SK-N-SH (cell line): ENCODE results near the gene KIF6. TPM values are rescaled to one million over a fixed set of nuclear protein-coding genes. Genes with fewer than 3 reads are reported as not detected.

ENCODE experiments used
- CTCF ChIA-PET: fragments of 300-600, 350-600 bp; formaldehyde crosslinking; extraction: SDS; loops from one replicate; lab custom pipeline; 2021; lab: Yijun Ruan, JAX
- POLR2A ChIA-PET: fragments of 350-600 bp; sonication (Branson Sonifier 250); formaldehyde crosslinking; extraction: SDS; loops from one replicate; lab custom pipeline; 2020; ENCODE audit warnings: antibody characterized with exemption, inconsistent platforms; lab: Yijun Ruan, JAX
- DNase-seq: peaks from one replicate; pipeline ENCODE4 v3.0.0; 2012
- H2AFZ ChIP-seq: fragments of 200-600 bp; sonication (generic); 2 replicates; pipeline ENCODE4 v1.8.1; 2016; ENCODE audit warnings: antibody characterized with exemption, mild to moderate bottlenecking, low read depth
- H3F3A ChIP-seq: fragments of 200-600 bp; sonication (generic); replicated peaks from 2 replicates; pipeline ENCODE3; 2016; ENCODE audit warnings: antibody characterized with exemption, mild to moderate bottlenecking; ENCODE audit not compliant: insufficient read depth
- H3K27ac ChIP-seq, 2 experiments: fragments of 200-500 bp in 1 of 2; fragments of 200-600 bp in 1 of 2; sonication (Bioruptor generic) in 1 of 2; sonication (generic), shearing (Covaris generic) in 1 of 2; 2 replicates each; pipeline versions ENCODE4 v1.5.1 to v1.6.1; 2014 to 2016; ENCODE audit warnings: low read depth in 2 of 2, inconsistent platforms in 1 of 2, low read length in 1 of 2, mild to moderate bottlenecking in 1 of 2, mixed read lengths in 1 of 2
- H3K27me3 ChIP-seq: fragments of 200-600 bp; sonication (generic), shearing (Covaris generic); 2 replicates; pipeline ENCODE4 v1.6.1; 2016; ENCODE audit warnings: mixed run types; ENCODE audit not compliant: insufficient read depth
- H3K36me3 ChIP-seq, 2 experiments: fragments of 200-500 bp in 1 of 2; fragments of 200-600 bp in 1 of 2; sonication (Bioruptor generic) in 1 of 2; sonication (generic) in 1 of 2; replicated peaks in 1 of 2; 2 replicates each; pipeline versions ENCODE3 to v1.5.1; 2014 to 2016; ENCODE audit warnings: low read length in 1 of 2, mild to moderate bottlenecking in 1 of 2; ENCODE audit not compliant: insufficient read depth in 2 of 2, control insufficient read depth in 1 of 2
- H3K4me1 ChIP-seq, 2 experiments: fragments of 200-500 bp in 1 of 2; fragments of 200-600 bp in 1 of 2; sonication (Bioruptor generic) in 1 of 2; sonication (generic), shearing (Covaris generic) in 1 of 2; 2 replicates each; pipeline versions ENCODE4 v1.5.1 to v1.6.1; 2014 to 2016; ENCODE audit warnings: low read depth in 1 of 2, low read length in 1 of 2, mixed run types in 1 of 2; ENCODE audit not compliant: insufficient read depth in 2 of 2, control insufficient read depth in 1 of 2
- H3K4me2 ChIP-seq: fragments of 200-600 bp; sonication (generic), shearing (Covaris generic); 2 replicates; pipeline ENCODE4 v1.6.1; 2017; ENCODE audit warnings: mixed run types
- H3K4me3 ChIP-seq, 2 experiments: fragments of 200-500 bp in 1 of 2; fragments of 200-600 bp in 1 of 2; sonication (Bioruptor generic) in 1 of 2; sonication (generic), shearing (Covaris generic) in 1 of 2; 2 replicates each; pipeline versions ENCODE4 v1.5.1 to v1.8.1; 2014 to 2016; ENCODE audit warnings: low read depth in 2 of 2, inconsistent platforms in 1 of 2, low read length in 1 of 2, mild to moderate bottlenecking in 1 of 2, mixed read lengths in 1 of 2, moderate library complexity in 1 of 2
- H3K79me2 ChIP-seq: fragments of 200-600 bp; sonication (generic); 2 replicates; pipeline ENCODE4 v1.8.1; 2017; ENCODE audit warnings: mild to moderate bottlenecking; ENCODE audit not compliant: insufficient read depth
- H3K9ac ChIP-seq: fragments of 200-600 bp; sonication (generic); 2 replicates; pipeline ENCODE4 v1.6.1; 2017; ENCODE audit warnings: mixed run types
- H3K9me2 ChIP-seq: fragments of 200-600 bp; sonication (generic); 2 replicates; pipeline ENCODE4 v1.6.1; 2017; ENCODE audit warnings: mixed run types
- H3K9me3 ChIP-seq: fragments of 200-600 bp; sonication (generic); 2 replicates; pipeline ENCODE4 v1.6.1; 2017; ENCODE audit warnings: mixed run types, mild to moderate bottlenecking, moderate library complexity
- H4K20me1 ChIP-seq: fragments of 200-600 bp; sonication (generic); 2 replicates; pipeline ENCODE4 v1.6.1; 2017; ENCODE audit warnings: mild to moderate bottlenecking, mixed run types; ENCODE audit not compliant: insufficient read depth
- CTCF ChIP-seq: fragments of 200-600 bp; sonication (generic); IDR thresholded peaks from 2 replicates; pipeline ENCODE4 v1.6.1; 2017; ENCODE audit warnings: antibody characterized with exemption, mild to moderate bottlenecking, moderate library complexity
- ELF1 ChIP-seq: IDR thresholded peaks from 2 replicates; pipeline ENCODE4 v1.4.0; 2012
- EP300 ChIP-seq, 2 experiments: IDR thresholded peaks; 2 replicates each; pipeline versions ENCODE4 v1.4.0 to v1.6.1; 2012; ENCODE audit warnings: borderline replicate concordance in 1 of 2, low read depth in 1 of 2, low read length in 1 of 2
- FOSL2 ChIP-seq: IDR thresholded peaks from 2 replicates; pipeline ENCODE4 v1.4.0; 2012; ENCODE audit warnings: low read depth, mild to moderate bottlenecking, moderate library complexity, borderline replicate concordance
- FOXJ3 ChIP-seq: sonication (generic); formaldehyde crosslinking; IDR thresholded peaks from 2 replicates; pipeline ENCODE4 v1.5.1; 2020; ENCODE audit warnings: mild to moderate bottlenecking, missing genetic modification reagents
- FOXM1 ChIP-seq: IDR thresholded peaks from 2 replicates; pipeline ENCODE4 v1.4.0; 2012; ENCODE audit warnings: low read depth, mild to moderate bottlenecking
- GATA2 ChIP-seq: sonication (generic); formaldehyde crosslinking; IDR thresholded peaks from 2 replicates; pipeline ENCODE4 v1.5.0; 2020; ENCODE audit warnings: mild to moderate bottlenecking, missing genetic modification reagents
- JUND ChIP-seq: IDR thresholded peaks from 2 replicates; pipeline ENCODE4 v1.4.0; 2012
- NRF1 ChIP-seq: IDR thresholded peaks from 2 replicates; pipeline ENCODE4 v1.6.1; 2012; ENCODE audit warnings: low read depth, mild to moderate bottlenecking, low read length
- POLR2AphosphoS5 ChIP-seq: IDR thresholded peaks from 2 replicates; pipeline ENCODE4 v1.6.1; 2012; ENCODE audit warnings: low read depth, low read length
- RCOR1 ChIP-seq: fragments of 150-350 bp; IDR thresholded peaks from 2 replicates; pipeline ENCODE4 v1.6.1; 2017; ENCODE audit warnings: antibody characterized with exemption, low read length
- RFX5 ChIP-seq: IDR thresholded peaks from 2 replicates; pipeline ENCODE4 v1.6.1; 2012; ENCODE audit warnings: mild to moderate bottlenecking, improper control_type of control experiment, low read length
- SIN3A ChIP-seq: IDR thresholded peaks from 2 replicates; pipeline ENCODE4 v1.6.1; 2012; ENCODE audit warnings: low read depth, mild to moderate bottlenecking, low read length, moderate library complexity, borderline replicate concordance
- SMC3 ChIP-seq: IDR thresholded peaks from 2 replicates; pipeline ENCODE4 v1.6.1; 2012; ENCODE audit warnings: low read depth, low read length, improper control_type of control experiment
- TAF1 ChIP-seq: IDR thresholded peaks from 2 replicates; pipeline ENCODE4 v1.6.1; 2012; ENCODE audit warnings: low read depth, mild to moderate bottlenecking, low read length, moderate library complexity, borderline replicate concordance
- TEAD4 ChIP-seq: IDR thresholded peaks from 2 replicates; pipeline ENCODE4 v1.4.0; 2012; ENCODE audit warnings: mild to moderate bottlenecking, borderline replicate concordance; ENCODE audit not compliant: insufficient read depth
- YY1 ChIP-seq: IDR thresholded peaks from 2 replicates; pipeline ENCODE4 v1.4.0; 2012; ENCODE audit warnings: low read depth, mild to moderate bottlenecking
- WGBS: methylation state at CpG from one replicate; pipeline ENCODE4 v1.1.6; 2017; ENCODE audit warnings: low lambda C conversion rate; 5-methylcytosine and 5-hydroxymethylcytosine counted together
- polyA plus RNA-seq, 3 experiments: library from polyadenylated mRNA; depleted of rRNA; stranded (reverse); fragments of >200 nt; gene quantifications; 2 replicates each; pipeline ENCODE4 v1.2.3, GENCODE V29; 2012
- TF ChIP-seq, protein P1 (sequence below): fragments of 150-350 bp; IDR thresholded peaks from 2 replicates; pipeline ENCODE4 v1.6.1; 2017; ENCODE audit warnings: antibody characterized with exemption, low read length, low read depth, borderline replicate concordance
- TF ChIP-seq, protein P2 (sequence below): fragments of 150-350 bp; IDR thresholded peaks from 2 replicates; pipeline ENCODE4 v1.6.1; 2016; ENCODE audit warnings: mild to moderate bottlenecking, low read depth, low read length
- TF ChIP-seq, protein P3 (sequence below): IDR thresholded peaks from 2 replicates; pipeline ENCODE4; 2012

Gene KIF6
- polyA plus RNA-seq, 1 of the 3 experiments (the other 2 are of a cell fraction), result 0.13 TPM

- Histone ChIP-seq H3K4me3 (no peak overlapping the region), H3K9ac (no peak overlapping the region), H3K4me1 (no peaks in the 10 kb centered on the region), H3K9me3 (no peaks in the 10 kb centered on the region), H3F3A (no peaks in the 10 kb centered on the region), H2AFZ (no peak overlapping the region), H3K36me3 (no peaks in the 10 kb centered on the region), H3K79me2 (no peaks in the 10 kb centered on the region), H4K20me1 (no peaks in the 10 kb centered on the region), H3K4me2 (no peak overlapping the region), H3K27me3 (no peaks in the 10 kb centered on the region), H3K27ac (no peak overlapping the region), H3K9me2 (no peaks in the 10 kb centered on the region)
- ChIA-PET POLR2A (interaction anchor here (0.6 kb wide), 1 partner anchor 221 kb away, joined by 4 read pairs; no protein-coding TSS in a partner anchor), CTCF (interaction anchor here (0.9 kb wide), 1 partner anchor 12 kb away, joined by 3 read pairs; no protein-coding TSS in a partner anchor)
- WGBS, result 62% methylated on average over 4 of the region's 4 CpGs
- no peak for TF ChIP-seq FOXM1
- no peak for TF ChIP-seq NRF1
- no peak for TF ChIP-seq TEAD4
- TF ChIP-seq, protein P1, sequence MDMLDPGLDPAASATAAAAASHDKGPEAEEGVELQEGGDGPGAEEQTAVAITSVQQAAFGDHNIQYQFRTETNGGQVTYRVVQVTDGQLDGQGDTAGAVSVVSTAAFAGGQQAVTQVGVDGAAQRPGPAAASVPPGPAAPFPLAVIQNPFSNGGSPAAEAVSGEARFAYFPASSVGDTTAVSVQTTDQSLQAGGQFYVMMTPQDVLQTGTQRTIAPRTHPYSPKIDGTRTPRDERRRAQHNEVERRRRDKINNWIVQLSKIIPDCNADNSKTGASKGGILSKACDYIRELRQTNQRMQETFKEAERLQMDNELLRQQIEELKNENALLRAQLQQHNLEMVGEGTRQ, result no peak
- no peak for TF ChIP-seq FOXJ3 (CRISPR knock-in tag)
- no peak for TF ChIP-seq SMC3
- no peak for TF ChIP-seq CTCF
- TF ChIP-seq FOSL2, result no peak
- TF ChIP-seq EP300 (IDR thresholded peaks at IDR 0.05; ENCODE audit: borderline replicate concordance in 1 of 2, low read depth in 1 of 2, low read length in 1 of 2), result no peak
- no peak for TF ChIP-seq ELF1
- no peak for TF ChIP-seq JUND
- TF ChIP-seq RFX5, result no peak
- TF ChIP-seq POLR2AphosphoS5, result no peak
- TF ChIP-seq SIN3A, result no peak
- DNase-seq, result no peak
These were observed 122.3 kb downstream of the KIF6 start for GRCh38 chr6:39602601-39603519.

- H3K4me1 ChIP-seq, result no peaks in the 10 kb centered on the region
- H3K9me3 ChIP-seq, result no peaks in the 10 kb centered on the region
- H3K79me2 ChIP-seq, result no peaks in the 10 kb centered on the region
- no peaks in the 10 kb centered on the region for H3K27me3 ChIP-seq
- no peaks in the 10 kb centered on the region for H4K20me1 ChIP-seq
- POLR2A ChIA-PET, result no interaction called here
- no peak overlapping the region for H2AFZ ChIP-seq
- no peak overlapping the region for H3K4me3 ChIP-seq
- CTCF ChIA-PET, result interaction anchor here (0.6 to 1.3 kb wide), 2 partner anchors 202 to 222 kb away, joined by 3 to 4 read pairs; no protein-coding TSS in a partner anchor
- H3K27ac ChIP-seq, result peak overlapping the region in 1 of 2 experiments; percentile 58; a peak in 2 of 4 replicates
- 8% methylated on average over 2 of the region's 2 CpGs for WGBS
- no peaks in the 10 kb centered on the region for H3K36me3 ChIP-seq
- H3K9me2 ChIP-seq, result no peaks in the 10 kb centered on the region
- no peak overlapping the region for H3K4me2 ChIP-seq
- no peaks in the 10 kb centered on the region for H3F3A ChIP-seq
- no peak for DNase-seq
- no peak overlapping the region for H3K9ac ChIP-seq
- TF ChIP-seq GATA2 (CRISPR knock-in tag) (peak; percentile 9; the same call in 1 of the 2 replicates), YY1 (no peak), RCOR1 (peak; percentile 57; the same call in 1 of the 2 replicates), FOSL2 (no peak), SIN3A (no peak), SMC3 (no peak), TAF1 (no peak), FOXJ3 (CRISPR knock-in tag) (no peak)
- TF ChIP-seq, protein P2, sequence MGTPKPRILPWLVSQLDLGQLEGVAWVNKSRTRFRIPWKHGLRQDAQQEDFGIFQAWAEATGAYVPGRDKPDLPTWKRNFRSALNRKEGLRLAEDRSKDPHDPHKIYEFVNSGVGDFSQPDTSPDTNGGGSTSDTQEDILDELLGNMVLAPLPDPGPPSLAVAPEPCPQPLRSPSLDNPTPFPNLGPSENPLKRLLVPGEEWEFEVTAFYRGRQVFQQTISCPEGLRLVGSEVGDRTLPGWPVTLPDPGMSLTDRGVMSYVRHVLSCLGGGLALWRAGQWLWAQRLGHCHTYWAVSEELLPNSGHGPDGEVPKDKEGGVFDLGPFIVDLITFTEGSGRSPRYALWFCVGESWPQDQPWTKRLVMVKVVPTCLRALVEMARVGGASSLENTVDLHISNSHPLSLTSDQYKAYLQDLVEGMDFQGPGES, result no peak
- TF ChIP-seq, protein P3, sequence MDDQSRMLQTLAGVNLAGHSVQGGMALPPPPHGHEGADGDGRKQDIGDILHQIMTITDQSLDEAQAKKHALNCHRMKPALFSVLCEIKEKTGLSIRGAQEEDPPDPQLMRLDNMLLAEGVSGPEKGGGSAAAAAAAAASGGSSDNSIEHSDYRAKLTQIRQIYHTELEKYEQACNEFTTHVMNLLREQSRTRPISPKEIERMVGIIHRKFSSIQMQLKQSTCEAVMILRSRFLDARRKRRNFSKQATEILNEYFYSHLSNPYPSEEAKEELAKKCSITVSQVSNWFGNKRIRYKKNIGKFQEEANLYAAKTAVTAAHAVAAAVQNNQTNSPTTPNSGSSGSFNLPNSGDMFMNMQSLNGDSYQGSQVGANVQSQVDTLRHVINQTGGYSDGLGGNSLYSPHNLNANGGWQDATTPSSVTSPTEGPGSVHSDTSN, result no peak
- TF ChIP-seq, protein P1, result no peak
These were observed 125.2 kb downstream of the KIF6 start for GRCh38 chr6:39599973-39600372.
